ENCODE data around the gene EGFL7. TPM values are rescaled to one million over a fixed set of nuclear protein-coding genes. Genes with fewer than 3 reads are reported as not detected.

The EGFL7 gene
- total and polyA plus RNA-seq, 2 of the 13 experiments (the other 11 are each of a cell fraction or from before 2014, with no cell fraction given) = 0.20 to 5.1 TPM

- no peak overlapping the region for H3K27ac ChIP-seq (ENCODE audit: extremely low read length, insufficient read depth, low read length)
- H3K9ac ChIP-seq (ENCODE audit: insufficient read depth, low read depth, low read length) = no peak overlapping the region
- H3K27me3 ChIP-seq (ENCODE audit: control insufficient read depth in 1 of 2, insufficient read depth in 2 of 2, low read length in 2 of 2) = peaks cover 6 to 22% of the 10 kb centered on the region in 2 experiments; a peak in 4 of 5 replicates
- H3K36me3 ChIP-seq (replicated peaks in 1 of 2; ENCODE audit: control insufficient read depth in 1 of 2, insufficient read depth in 2 of 2, low read length in 2 of 2) = no peaks in the 10 kb centered on the region
- ATAC-seq (no peak), DNase-seq (ENCODE audit: low spot score) (no peak), FAIRE-seq (no peak)
- TF ChIP-seq HDAC1 (CRISPR knock-in tag; IDR thresholded peaks at IDR 0.05) (no peak), MBD4 (IDR thresholded peaks at IDR 0.05; ENCODE audit: borderline replicate concordance, low read length) (no peak), ZNF761 (CRISPR knock-in tag; conservative IDR thresholded peaks at IDR 0.05) (no peak), REXO4 (CRISPR knock-in tag; IDR thresholded peaks at IDR 0.05; ENCODE audit: borderline replicate concordance) (no peak), TEAD2 (CRISPR knock-in tag; IDR thresholded peaks at IDR 0.05) (no peak), MLLT10 (CRISPR knock-in tag; IDR thresholded peaks at IDR 0.05) (no peak), EZH2 (conservative IDR thresholded peaks at IDR 0.05; ENCODE audit: low read depth, low read length) (no peak)
- TF ChIP-seq, protein P1, sequence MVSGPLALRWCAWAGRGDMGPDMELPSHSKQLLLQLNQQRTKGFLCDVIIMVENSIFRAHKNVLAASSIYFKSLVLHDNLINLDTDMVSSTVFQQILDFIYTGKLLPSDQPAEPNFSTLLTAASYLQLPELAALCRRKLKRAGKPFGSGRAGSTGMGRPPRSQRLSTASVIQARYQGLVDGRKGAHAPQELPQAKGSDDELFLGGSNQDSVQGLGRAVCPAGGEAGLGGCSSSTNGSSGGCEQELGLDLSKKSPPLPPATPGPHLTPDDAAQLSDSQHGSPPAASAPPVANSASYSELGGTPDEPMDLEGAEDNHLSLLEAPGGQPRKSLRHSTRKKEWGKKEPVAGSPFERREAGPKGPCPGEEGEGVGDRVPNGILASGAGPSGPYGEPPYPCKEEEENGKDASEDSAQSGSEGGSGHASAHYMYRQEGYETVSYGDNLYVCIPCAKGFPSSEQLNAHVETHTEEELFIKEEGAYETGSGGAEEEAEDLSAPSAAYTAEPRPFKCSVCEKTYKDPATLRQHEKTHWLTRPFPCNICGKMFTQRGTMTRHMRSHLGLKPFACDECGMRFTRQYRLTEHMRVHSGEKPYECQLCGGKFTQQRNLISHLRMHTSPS (CRISPR knock-in tag; IDR thresholded peaks at IDR 0.05; ENCODE audit: low read depth) = no peak
- TF ChIP-seq, protein P2, sequence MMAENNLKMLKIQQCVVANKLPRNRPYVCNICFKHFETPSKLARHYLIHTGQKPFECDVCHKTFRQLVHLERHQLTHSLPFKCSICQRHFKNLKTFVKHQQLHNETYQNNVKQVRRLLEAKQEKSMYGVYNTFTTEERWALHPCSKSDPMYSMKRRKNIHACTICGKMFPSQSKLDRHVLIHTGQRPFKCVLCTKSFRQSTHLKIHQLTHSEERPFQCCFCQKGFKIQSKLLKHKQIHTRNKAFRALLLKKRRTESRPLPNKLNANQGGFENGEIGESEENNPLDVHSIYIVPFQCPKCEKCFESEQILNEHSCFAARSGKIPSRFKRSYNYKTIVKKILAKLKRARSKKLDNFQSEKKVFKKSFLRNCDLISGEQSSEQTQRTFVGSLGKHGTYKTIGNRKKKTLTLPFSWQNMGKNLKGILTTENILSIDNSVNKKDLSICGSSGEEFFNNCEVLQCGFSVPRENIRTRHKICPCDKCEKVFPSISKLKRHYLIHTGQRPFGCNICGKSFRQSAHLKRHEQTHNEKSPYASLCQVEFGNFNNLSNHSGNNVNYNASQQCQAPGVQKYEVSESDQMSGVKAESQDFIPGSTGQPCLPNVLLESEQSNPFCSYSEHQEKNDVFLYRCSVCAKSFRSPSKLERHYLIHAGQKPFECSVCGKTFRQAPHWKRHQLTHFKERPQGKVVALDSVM (CRISPR knock-in tag; IDR thresholded peaks at IDR 0.05) = no peak
- H4K20me1 ChIP-seq (ENCODE audit: insufficient read depth, low read length) = no peaks in the 10 kb centered on the region
- no peak overlapping the region for H3K4me2 ChIP-seq (ENCODE audit: low read depth, low read length)
- CTCF ChIA-PET (ENCODE audit: low intra/inter-chr PET ratio, low total read pairs) = no interaction called here
- H3K79me2 ChIP-seq (ENCODE audit: insufficient read depth, low read length) = no peaks in the 10 kb centered on the region
- no peak overlapping the region for H2AFZ ChIP-seq (ENCODE audit: low read length)
- intact Hi-C loops (cut with micrococcal nuclease; ENCODE audit: unreplicated experiment) (no loop called here), in situ Hi-C loops (cut with HindIII; ENCODE audit: extremely low pct_ligation_motif_present, low pct_unique_long_range_greater_than_20kb) (no loop called here)
- peaks cover 39% of the 10 kb centered on the region for H3K4me1 ChIP-seq (ENCODE audit: insufficient read depth, low read length)
- POLR2A ChIA-PET = no interaction called here
- WGBS (ENCODE audit: low lambda C conversion rate) = 62% methylated on average over 10 of the region's 10 CpGs
- H3K9me3 ChIP-seq (ENCODE audit: low read length) = no peaks in the 10 kb centered on the region
- no peak overlapping the region for H3K4me3 ChIP-seq (replicated peaks in 1 of 3; ENCODE audit: insufficient read depth in 1 of 3, low read depth in 2 of 3, low read length in 3 of 3)
- BruUV-seq (replicated peaks) = no TSS peak
Observed at GRCh38 chr9:136701668-136702053, 38.9 kb downstream of the EGFL7 start.

Measured in HepG2 (cell line).